Thoracic aorta (tissue), 2 donors: ENCODE results near the gene CIP2A. TPM values are rescaled to one million over a fixed set of nuclear protein-coding genes. Genes with fewer than 3 reads are reported as not detected.

ENCODE experiments used
- ATAC-seq: fragments of 150-250 bp; one replicate; pipeline ENCODE4 v1.8.0; 2017; ENCODE audit warnings: low read depth; ENCODE audit not compliant: insufficient number of reproducible peaks, low FRiP score
- DNase-seq: peaks from one replicate; pipeline ENCODE4 v3.0.0-alpha.2; 2020; ENCODE audit warnings: low spot score
- H3K27ac ChIP-seq, 2 donors: fragments of 200-600 bp; sonication (generic); 1 replicate in 1 of 2; 2 replicates in 1 of 2; pipeline ENCODE4 v1.5.1; 2016; ENCODE audit warnings: mild to moderate bottlenecking in 2 of 2, moderate library complexity in 2 of 2
- H3K27me3 ChIP-seq: fragments of 200-600 bp; sonication (generic); replicated peaks from 2 replicates; pipeline ENCODE4 v1.6.0; 2016; ENCODE audit warnings: mild to moderate bottlenecking; ENCODE audit not compliant: insufficient read depth
- H3K36me3 ChIP-seq: fragments of 200-600 bp; sonication (generic); one replicate; pipeline ENCODE4 v1.5.1; 2016
- H3K4me1 ChIP-seq, 2 donors: fragments of 200-600 bp; sonication (generic); 1 replicate in 1 of 2; 2 replicates in 1 of 2; pipeline versions ENCODE4 v1.5.1 to v1.6.0; 2016; ENCODE audit warnings: low read depth in 2 of 2, mild to moderate bottlenecking in 1 of 2; ENCODE audit not compliant: control insufficient read depth in 1 of 2
- H3K4me3 ChIP-seq: fragments of 200-600 bp; sonication (generic); 2 replicates; pipeline ENCODE4 v1.5.1; 2016; ENCODE audit warnings: mild to moderate bottlenecking
- H3K9me3 ChIP-seq: fragments of 200-600 bp; sonication (generic); 2 replicates; pipeline ENCODE4 v1.5.1; 2016
- CTCF ChIP-seq: fragments of 200-600 bp; sonication (generic); IDR thresholded peaks from one replicate; pipeline ENCODE4 v1.5.1; 2019; ENCODE audit warnings: antibody characterized with exemption
- total RNA-seq, 2 donors: library from RNA; depleted of rRNA; stranded (reverse); fragments of >200 nt; gene quantifications; one replicate each; pipeline versions ENCODE4 v1.1.0 to v1.2.3, GENCODE V29; 2016

CIP2A gene
- total RNA-seq, 2 donors from 2014 or later, result 1.6 to 5.9 TPM

DNA sequence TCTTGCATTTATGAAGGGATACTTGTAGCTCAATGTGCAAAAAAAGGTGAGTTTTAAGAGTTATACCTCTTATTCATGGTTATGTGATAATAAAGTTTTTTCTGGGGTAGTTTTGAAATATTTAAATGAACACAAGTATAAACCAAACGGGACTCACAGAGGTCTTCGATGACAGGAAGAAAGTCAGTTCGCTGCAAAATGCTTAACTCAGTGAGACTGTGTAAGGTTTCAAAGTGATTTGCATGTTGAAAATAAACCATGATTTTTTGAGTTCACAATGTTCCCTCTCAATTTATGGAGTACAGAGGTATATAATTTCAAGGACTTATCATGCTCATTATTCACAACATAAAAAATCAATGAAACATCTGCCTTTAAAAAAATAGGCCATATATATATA is 42.5 kb downstream of the CIP2A start:
- Histone ChIP-seq H3K4me1 (no peaks in the 10 kb centered on the region), H3K36me3 (no peaks in the 10 kb centered on the region), H3K9me3 (no peaks in the 10 kb centered on the region), H3K27me3 (no peaks in the 10 kb centered on the region), H3K4me3 (peak overlapping the region; percentile 38), H3K27ac (no peak overlapping the region)
- DNase-seq (no peak), ATAC-seq (no peak)
- no peak for TF ChIP-seq CTCF

- H3K27ac ChIP-seq, result no peak overlapping the region
Measured at GRCh38 chr3:108546247-108546646, 43.0 kb downstream of the CIP2A start.

GRCh38 chr3:108538083-108538482 is 51.2 kb downstream of the CIP2A start:
- no peak for ATAC-seq
- Histone ChIP-seq H3K36me3 (no peaks in the 10 kb centered on the region), H3K9me3 (no peaks in the 10 kb centered on the region), H3K4me3 (no peak overlapping the region), H3K27ac (no peak overlapping the region), H3K27me3 (no peaks in the 10 kb centered on the region), H3K4me1 (no peaks in the 10 kb centered on the region)
- DNase-seq, result no peak
- no peak for TF ChIP-seq CTCF

More at GRCh38 chr3:108546247-108546646, 43.0 kb downstream of the CIP2A start:
- no peak for TF ChIP-seq CTCF
- Histone ChIP-seq H3K27me3 (no peaks in the 10 kb centered on the region), H3K4me3 (peak overlapping the region; percentile 38), H3K4me1 (no peaks in the 10 kb centered on the region), H3K9me3 (no peaks in the 10 kb centered on the region), H3K36me3 (no peaks in the 10 kb centered on the region)
- DNase-seq (no peak), ATAC-seq (no peak)

DNA sequence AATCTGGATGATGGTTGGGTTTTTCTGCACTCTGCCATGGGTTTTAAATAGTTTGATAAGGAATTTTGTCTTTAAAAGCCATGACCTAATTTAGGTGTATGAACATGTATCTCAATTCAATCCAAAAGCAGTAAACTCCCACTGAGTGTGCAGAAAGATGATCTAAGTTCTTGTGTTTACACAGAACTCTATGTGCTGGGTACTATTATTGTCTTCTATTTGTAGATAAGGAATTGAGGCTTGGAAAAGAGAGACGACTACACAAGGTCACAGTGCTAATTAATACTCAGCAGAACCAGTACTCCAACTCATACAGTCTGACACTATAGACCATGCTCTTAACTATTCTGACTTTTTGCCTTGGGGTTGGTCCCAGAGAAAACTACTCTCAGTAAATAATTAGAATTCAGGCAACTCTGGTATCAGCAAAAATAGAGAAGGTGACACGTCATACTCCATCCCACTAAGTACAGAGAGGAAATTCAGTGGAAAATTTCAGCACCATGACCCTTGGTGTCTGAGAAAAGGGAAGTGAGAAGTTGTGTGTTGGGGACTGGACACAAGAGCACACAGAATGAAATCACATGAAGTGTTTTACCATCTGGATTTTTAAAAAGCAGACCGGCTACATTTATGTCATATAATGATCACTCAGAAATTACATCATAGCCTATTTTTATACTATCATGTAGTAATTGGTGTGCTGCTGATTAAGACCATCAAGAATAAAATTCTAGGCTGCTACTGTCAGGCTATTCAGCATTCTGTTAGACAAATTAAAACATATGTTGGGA is 60.6 kb downstream of the CIP2A start:
- peaks cover 24 to 27% of the 10 kb centered on the region in 2 donors for H3K4me1 ChIP-seq
- no peak for DNase-seq
- peak overlapping the region in 1 of 2 donors; percentile 34 for H3K27ac ChIP-seq
- H3K9me3 ChIP-seq, result no peaks in the 10 kb centered on the region
- ATAC-seq, result peak; percentile 48
- no peak for TF ChIP-seq CTCF
- H3K27me3 ChIP-seq, result no peaks in the 10 kb centered on the region
- no peaks in the 10 kb centered on the region for H3K36me3 ChIP-seq
- H3K4me3 ChIP-seq, result no peak overlapping the region

DNA sequence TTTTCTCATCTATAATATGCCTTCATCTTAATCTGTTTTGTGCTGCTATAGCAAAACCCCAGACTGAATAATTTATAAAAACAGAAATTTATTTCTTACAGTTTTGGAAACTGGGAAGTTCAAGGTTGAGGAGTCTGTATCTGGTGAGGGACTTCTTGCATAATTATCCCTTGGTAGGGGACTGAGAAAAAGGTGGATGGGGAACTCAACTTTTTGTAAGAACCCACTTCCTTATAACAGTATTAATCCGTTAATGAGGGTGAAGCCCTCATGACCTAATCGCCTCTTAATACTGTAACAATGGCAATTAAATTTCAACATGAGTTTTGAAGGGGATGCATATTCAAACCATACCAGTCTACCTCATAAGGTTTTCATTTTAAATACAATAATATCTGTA is 61.4 kb downstream of the CIP2A start:
- Histone ChIP-seq H3K4me3 (no peak overlapping the region), H3K4me1 (peaks cover 24 to 27% of the 10 kb centered on the region in 2 donors), H3K36me3 (no peaks in the 10 kb centered on the region), H3K9me3 (no peaks in the 10 kb centered on the region), H3K27ac (no peak overlapping the region), H3K27me3 (no peaks in the 10 kb centered on the region)
- no peak for ATAC-seq
- DNase-seq, result no peak
- TF ChIP-seq CTCF, result no peak
